Mesothelial cell of epicardium (in vitro differentiated cells): ENCODE data around the gene DNAJC1. TPM values are rescaled to one million over a fixed set of nuclear protein-coding genes. Genes with fewer than 3 reads are reported as not detected.

ENCODE experiments used
- DNase-seq, 2 experiments: peaks; one replicate each; pipeline ENCODE4 v3.0.0; 2021; ENCODE audit warnings: low spot score in 2 of 2; ENCODE audit not compliant: unreplicated experiment in 2 of 2
- H3K27ac Mint-ChIP-seq: 2 replicates; pipeline ENCODE4 v1.8.0; 2021; ENCODE audit warnings: mixed read lengths
- H3K27me3 Mint-ChIP-seq: 2 replicates; pipeline ENCODE4 v1.8.0; 2021; ENCODE audit warnings: low read depth, mixed read lengths
- H3K36me3 Mint-ChIP-seq: 2 replicates; pipeline ENCODE4 v1.8.0; 2021; ENCODE audit warnings: mixed read lengths
- H3K4me1 Mint-ChIP-seq: 2 replicates; pipeline ENCODE4 v1.8.0; 2021; ENCODE audit warnings: mixed read lengths
- H3K4me3 Mint-ChIP-seq: 2 replicates; pipeline ENCODE4 v1.8.0; 2021; ENCODE audit warnings: mild to moderate bottlenecking, moderate library complexity, mixed read lengths
- H3K9me3 Mint-ChIP-seq: 2 replicates; pipeline ENCODE4 v1.8.0; 2021; ENCODE audit warnings: mixed read lengths
- CTCF ChIP-seq: fragments of 200-600 bp; sonication (generic); IDR thresholded peaks from one replicate; pipeline ENCODE4 v1.5.0; 2021; ENCODE audit warnings: antibody characterized with exemption; ENCODE audit not compliant: unreplicated experiment
- total RNA-seq: library from RNA; stranded (reverse); gene quantifications from 3 replicates; pipeline ENCODE4 v1.2.1, GENCODE V29; 2021

DNAJC1 gene
- total RNA-seq, 1 donor from 2014 or later: 27.2 TPM

GRCh38 chr10:21832821-21833130 is 170.8 kb downstream of the DNAJC1 start:
- peaks cover 71% of the 10 kb centered on the region for H3K36me3 Mint-ChIP-seq
- no peak overlapping the region for H3K4me3 Mint-ChIP-seq
- no peak for DNase-seq
- TF ChIP-seq CTCF: no peak
- peaks cover 57% of the 10 kb centered on the region for H3K9me3 Mint-ChIP-seq
- no peaks in the 10 kb centered on the region for H3K4me1 Mint-ChIP-seq
- peak overlapping the region; percentile 5 for H3K27ac Mint-ChIP-seq
- H3K27me3 Mint-ChIP-seq: no peaks in the 10 kb centered on the region

- Mint-ChIP-seq H3K9me3 (peaks cover 62% of the 10 kb centered on the region), H3K27me3 (no peaks in the 10 kb centered on the region), H3K4me1 (no peaks in the 10 kb centered on the region), H3K27ac (peak overlapping the region; percentile 47), H3K36me3 (peaks cover 76% of the 10 kb centered on the region), H3K4me3 (no peak overlapping the region)
- DNase-seq: no peak
- TF ChIP-seq CTCF: no peak
These were observed 171.3 kb downstream of the DNAJC1 start for GRCh38 chr10:21831986-21832820.

GRCh38 chr10:21830037-21830436 is 173.5 kb downstream of the DNAJC1 start:
- H3K27me3 Mint-ChIP-seq: no peaks in the 10 kb centered on the region

GRCh38 chr10:21827308-21827707 is 176.2 kb downstream of the DNAJC1 start:
- H3K27me3 Mint-ChIP-seq: no peaks in the 10 kb centered on the region
- H3K9me3 Mint-ChIP-seq: peaks cover 67% of the 10 kb centered on the region
- H3K4me3 Mint-ChIP-seq: no peak overlapping the region

More at GRCh38 chr10:21830037-21830436, 173.5 kb downstream of the DNAJC1 start:
- Mint-ChIP-seq H3K4me3 (no peak overlapping the region), H3K9me3 (peaks cover 68% of the 10 kb centered on the region), H3K4me1 (no peaks in the 10 kb centered on the region), H3K36me3 (peaks cover 74% of the 10 kb centered on the region), H3K27ac (no peak overlapping the region)
- no peak for DNase-seq
- TF ChIP-seq CTCF: no peak

GRCh38 chr10:21826725-21827124 is 176.8 kb downstream of the DNAJC1 start:
- H3K4me3 Mint-ChIP-seq: no peak overlapping the region
- no peak for DNase-seq
- H3K4me1 Mint-ChIP-seq: peaks cover 3% of the 10 kb centered on the region
- no peaks in the 10 kb centered on the region for H3K27me3 Mint-ChIP-seq
- peaks cover 61% of the 10 kb centered on the region for H3K9me3 Mint-ChIP-seq
- no peak for TF ChIP-seq CTCF
- H3K36me3 Mint-ChIP-seq: peaks cover 59% of the 10 kb centered on the region
- no peak overlapping the region for H3K27ac Mint-ChIP-seq

More at GRCh38 chr10:21827308-21827707, 176.2 kb downstream of the DNAJC1 start:
- H3K36me3 Mint-ChIP-seq: peaks cover 63% of the 10 kb centered on the region
- no peak for DNase-seq
- no peak for TF ChIP-seq CTCF
- peaks cover 3% of the 10 kb centered on the region for H3K4me1 Mint-ChIP-seq
- no peak overlapping the region for H3K27ac Mint-ChIP-seq
